A673 (cell line): Measurements from ENCODE around the gene IL25. TPM values are rescaled to one million over a fixed set of nuclear protein-coding genes. Genes with fewer than 3 reads are reported as not detected.

Experiments used
- BruUV-seq: library from RNA; stranded (reverse); fragments of 400-500 nt; replicated peaks from 2 replicates; lab custom pipeline; 2021; lab: Mats Ljungman, UMichigan
- CTCF ChIA-PET: fragments of 300-600 bp; sonication (Branson Sonifier 250); formaldehyde crosslinking; loops from one replicate; lab custom pipeline; 2022; ENCODE audit warnings: antibody characterized with exemption; lab: Charles Lee
- POLR2A ChIA-PET: fragments of 300-600 bp; sonication (Branson Sonifier 250); formaldehyde crosslinking; loops from one replicate; lab custom pipeline; 2022; ENCODE audit warnings: antibody characterized with exemption; ENCODE audit not compliant: low non-redundant PET; lab: Charles Lee
- DNase-seq: peaks from one replicate; pipeline ENCODE4 v3.0.0-alpha.2; 2015; ENCODE audit warnings: low spot score
- H3K27ac ChIP-seq: fragments of 200-600 bp; sonication (generic); 2 replicates; pipeline ENCODE4 v1.5.1; 2016; ENCODE audit warnings: mixed run types, low read depth, mild to moderate bottlenecking, mixed read lengths, antibody characterized with exemption, low read length; ENCODE audit not compliant: poor library complexity, severe bottlenecking
- H3K27me3 ChIP-seq: fragments of 200-600 bp; sonication (generic); replicated peaks from 2 replicates; pipeline ENCODE4 v1.6.1; 2017; ENCODE audit warnings: mixed run types, low read depth, mild to moderate bottlenecking, mixed read lengths, antibody characterized with exemption, low read length; ENCODE audit not compliant: insufficient read depth, poor library complexity
- H3K36me3 ChIP-seq: fragments of 200-600 bp; sonication (generic); 2 replicates; pipeline ENCODE4 v1.6.1; 2016; ENCODE audit warnings: mixed run types, mild to moderate bottlenecking, mixed read lengths, antibody characterized with exemption, low read length; ENCODE audit not compliant: insufficient read depth, poor library complexity, severe bottlenecking
- H3K4me1 ChIP-seq: fragments of 200-600 bp; sonication (generic); 2 replicates; pipeline ENCODE4 v1.6.1; 2017; ENCODE audit warnings: mixed run types, mild to moderate bottlenecking, mixed read lengths, antibody characterized with exemption, low read length; ENCODE audit not compliant: insufficient read depth, poor library complexity, severe bottlenecking
- H3K4me3 ChIP-seq: fragments of 200-600 bp; sonication (generic); 2 replicates; pipeline ENCODE4 v1.5.1; 2016; ENCODE audit warnings: low read depth, mixed run types, mild to moderate bottlenecking, mixed read lengths, low read length; ENCODE audit not compliant: poor library complexity, severe bottlenecking
- H3K9me3 ChIP-seq: fragments of 200-600 bp; sonication (generic); 2 replicates; pipeline ENCODE4 v1.6.1; 2016; ENCODE audit warnings: mixed run types, low read depth, mild to moderate bottlenecking, mixed read lengths, antibody characterized with exemption, low read length; ENCODE audit not compliant: poor library complexity, severe bottlenecking
- CTCF ChIP-seq: fragments of 300-800, 200-600 bp; sonication (generic); conservative IDR thresholded peaks from 2 replicates; pipeline ENCODE4 v1.5.1; 2017; ENCODE audit warnings: low read depth, mild to moderate bottlenecking, antibody characterized with exemption, low read length, moderate library complexity, mixed read lengths
- EZH2 ChIP-seq: fragments of 200-600 bp; sonication (generic); IDR thresholded peaks from 2 replicates; pipeline ENCODE4 v1.6.1; 2017; ENCODE audit warnings: borderline replicate concordance, low read depth, mild to moderate bottlenecking, mixed read lengths, antibody characterized with exemption, low read length; ENCODE audit not compliant: poor library complexity, severe bottlenecking
- intact Hi-C: fragments of 100-400 bp; cut with micrococcal nuclease; formaldehyde crosslinking; loops from one replicate; pipeline ENCODE4 v1.10.0; 2022; ENCODE audit not compliant: unreplicated experiment
- total RNA-seq: library from RNA; stranded (reverse); gene quantifications from 2 replicates; pipeline ENCODE4 v1.2.3, GENCODE V29; 2021

IL25 gene
- total RNA-seq, 1 experiment from 2014 or later = not detected

GRCh38 chr14:23373041-23373440, 432 bp downstream of the IL25 start:
- DNase-seq = no peak
- ChIA-PET CTCF (interaction anchor here (0.6 kb wide), 1 partner anchor 27 kb away, joined by 3 read pairs; no protein-coding TSS in a partner anchor), POLR2A (no interaction called here)
- BruUV-seq = no TSS peak
- no peaks in the 10 kb centered on the region for H3K9me3 ChIP-seq
- peaks cover 8% of the 10 kb centered on the region for H3K4me1 ChIP-seq
- no peak overlapping the region for H3K27ac ChIP-seq
- no peak for TF ChIP-seq CTCF
- TF ChIP-seq EZH2 = no peak
- no peak overlapping the region for H3K4me3 ChIP-seq
- intact Hi-C loops = no loop called here
- no peaks in the 10 kb centered on the region for H3K27me3 ChIP-seq
- no peaks in the 10 kb centered on the region for H3K36me3 ChIP-seq

- Histone ChIP-seq H3K4me3 (no peak overlapping the region), H3K36me3 (no peaks in the 10 kb centered on the region), H3K27ac (no peak overlapping the region), H3K9me3 (no peaks in the 10 kb centered on the region), H3K27me3 (no peaks in the 10 kb centered on the region), H3K4me1 (peaks cover 8% of the 10 kb centered on the region)
- no peak for DNase-seq
- CTCF ChIA-PET = no interaction called here
- intact Hi-C loops = no loop called here
- POLR2A ChIA-PET = no interaction called here
- TF ChIP-seq EZH2 (no peak), CTCF (no peak)
- BruUV-seq = no TSS peak
Observed at GRCh38 chr14:23375527-23376251, 3.1 kb downstream of the IL25 start.

GRCh38 chr14:23376482-23377197, 4.0 kb downstream of the IL25 start, which contains the start of gene CMTM5:
Gene CMTM5, plus strand, starts transcription at chr14:23377046. Its CDS starts 206 bp downstream, at chr14:23377252.
- peaks cover 8% of the 10 kb centered on the region for H3K4me1 ChIP-seq
- intact Hi-C loops = no loop called here
- peak; percentile 64 for DNase-seq
- H3K27me3 ChIP-seq = no peaks in the 10 kb centered on the region
- CTCF ChIA-PET = no interaction called here
- BruUV-seq = no TSS peak
- no peaks in the 10 kb centered on the region for H3K36me3 ChIP-seq
- POLR2A ChIA-PET = no interaction called here
- no peak within 1 kb of the TSS for H3K27ac ChIP-seq
- H3K4me3 ChIP-seq = no peak within 1 kb of the TSS
- TF ChIP-seq EZH2 (no peak), CTCF (no peak)
- no peaks in the 10 kb centered on the region for H3K9me3 ChIP-seq
